WTC11 (cell line): ENCODE results near the gene TIMM9. TPM values are rescaled to one million over a fixed set of nuclear protein-coding genes. Genes with fewer than 3 reads are reported as not detected.

Experiments used
- CREM ChIP-seq: sonication (generic); formaldehyde crosslinking; IDR thresholded peaks from 2 replicates; pipeline ENCODE4 v1.8.1; 2022; ENCODE audit warnings: mild to moderate bottlenecking, missing genetic modification reagents, moderate library complexity
- CTCF ChIP-seq: fragments of 200-600 bp; IDR thresholded peaks from 2 replicates; pipeline ENCODE4 v1.8.0; 2022; ENCODE audit warnings: antibody characterized with exemption
- FOXK1 ChIP-seq: sonication (generic); formaldehyde crosslinking; IDR thresholded peaks from 2 replicates; pipeline ENCODE4 v1.8.0; 2022; ENCODE audit warnings: mild to moderate bottlenecking, moderate library complexity, missing genetic modification reagents
- HMGA2 ChIP-seq: fragments of 250-450 bp; sonication (Bioruptor Pico); IDR thresholded peaks from 2 replicates; pipeline ENCODE4 v1.4.0; 2021; ENCODE audit warnings: mild to moderate bottlenecking, moderate library complexity
- IRF2 ChIP-seq: sonication (generic); formaldehyde crosslinking; IDR thresholded peaks from 2 replicates; pipeline ENCODE4 v1.8.0; 2022; ENCODE audit warnings: low read depth, missing genetic modification reagents, borderline replicate concordance
- KAT7 ChIP-seq: sonication (generic); formaldehyde crosslinking; IDR thresholded peaks from 2 replicates; pipeline ENCODE4 v1.8.1; 2023; ENCODE audit warnings: missing genetic modification reagents, mild to moderate bottlenecking, borderline replicate concordance
- MAX ChIP-seq: sonication (generic); formaldehyde crosslinking; IDR thresholded peaks from 2 replicates; pipeline ENCODE4 v1.8.0; 2022; ENCODE audit warnings: mild to moderate bottlenecking, missing genetic modification reagents
- NR2C2 ChIP-seq: sonication (generic); formaldehyde crosslinking; IDR thresholded peaks from 2 replicates; pipeline ENCODE4 v1.8.0; 2022; ENCODE audit warnings: mild to moderate bottlenecking, missing genetic modification reagents
- NR3C1 ChIP-seq: sonication (generic); formaldehyde crosslinking; conservative IDR thresholded peaks from 2 replicates; pipeline ENCODE4 v1.8.1; 2023; ENCODE audit warnings: low read depth, mild to moderate bottlenecking, missing genetic modification reagents
- PRDM15 ChIP-seq: sonication (generic); formaldehyde crosslinking; IDR thresholded peaks from 2 replicates; pipeline ENCODE4 v1.8.0; 2022; ENCODE audit warnings: missing genetic modification reagents
- PRRX2 ChIP-seq: fragments of 250-450 bp; sonication (Bioruptor Pico); IDR thresholded peaks from 2 replicates; pipeline ENCODE4 v1.8.0; 2021; ENCODE audit warnings: mild to moderate bottlenecking
- SP1 ChIP-seq: sonication (generic); formaldehyde crosslinking; conservative IDR thresholded peaks from 2 replicates; pipeline ENCODE4 v1.8.1; 2022; ENCODE audit warnings: missing genetic modification reagents
- STAT6 ChIP-seq: sonication (generic); formaldehyde crosslinking; conservative IDR thresholded peaks from 2 replicates; pipeline ENCODE4 v1.8.1; 2023; ENCODE audit warnings: mild to moderate bottlenecking, low read depth, missing genetic modification reagents, moderate library complexity
- TP53 ChIP-seq: sonication (generic); formaldehyde crosslinking; IDR thresholded peaks from 2 replicates; pipeline ENCODE4 v1.8.1; 2023; ENCODE audit warnings: mild to moderate bottlenecking, missing genetic modification reagents
- ZMAT4 ChIP-seq: fragments of 250-450 bp; sonication (Bioruptor Pico); IDR thresholded peaks from 2 replicates; pipeline ENCODE4 v1.9.0; 2021; ENCODE audit warnings: mild to moderate bottlenecking
- ZNF423 ChIP-seq: fragments of 250-450 bp; sonication (Bioruptor Pico); IDR thresholded peaks from 2 replicates; pipeline ENCODE4 v2.1.2; 2022; ENCODE audit warnings: mild to moderate bottlenecking, moderate library complexity
- ZNF425 ChIP-seq: fragments of 250-450 bp; sonication (Bioruptor Pico); conservative IDR thresholded peaks from 2 replicates; pipeline ENCODE4 v1.9.0; 2021; ENCODE audit warnings: mild to moderate bottlenecking
- total RNA-seq: library from RNA; stranded (reverse); gene quantifications from 3 replicates; pipeline ENCODE4 v1.2.3, GENCODE V29; 2021
- TF ChIP-seq, protein P1 (sequence below): sonication (generic); formaldehyde crosslinking; IDR thresholded peaks from 2 replicates; pipeline ENCODE4 v1.8.1; 2023; ENCODE audit warnings: mild to moderate bottlenecking, missing genetic modification reagents
- TF ChIP-seq, protein P2 (sequence below): sonication (generic); formaldehyde crosslinking; IDR thresholded peaks from 2 replicates; pipeline ENCODE4 v1.8.1; 2023; ENCODE audit warnings: mild to moderate bottlenecking, missing genetic modification reagents, moderate library complexity
- TF ChIP-seq, protein P3 (sequence below): sonication (generic); formaldehyde crosslinking; IDR thresholded peaks from 2 replicates; pipeline ENCODE4 v1.8.0; 2022; ENCODE audit warnings: mild to moderate bottlenecking, missing genetic modification reagents

TIMM9 gene
- total RNA-seq, 1 experiment from 2014 or later, result 51.1 TPM

GRCh38 chr14:58395812-58396788, 31.2 kb downstream of the TIMM9 start, which contains the start of gene TOMM20L (continued):
- TF ChIP-seq, protein P1, sequence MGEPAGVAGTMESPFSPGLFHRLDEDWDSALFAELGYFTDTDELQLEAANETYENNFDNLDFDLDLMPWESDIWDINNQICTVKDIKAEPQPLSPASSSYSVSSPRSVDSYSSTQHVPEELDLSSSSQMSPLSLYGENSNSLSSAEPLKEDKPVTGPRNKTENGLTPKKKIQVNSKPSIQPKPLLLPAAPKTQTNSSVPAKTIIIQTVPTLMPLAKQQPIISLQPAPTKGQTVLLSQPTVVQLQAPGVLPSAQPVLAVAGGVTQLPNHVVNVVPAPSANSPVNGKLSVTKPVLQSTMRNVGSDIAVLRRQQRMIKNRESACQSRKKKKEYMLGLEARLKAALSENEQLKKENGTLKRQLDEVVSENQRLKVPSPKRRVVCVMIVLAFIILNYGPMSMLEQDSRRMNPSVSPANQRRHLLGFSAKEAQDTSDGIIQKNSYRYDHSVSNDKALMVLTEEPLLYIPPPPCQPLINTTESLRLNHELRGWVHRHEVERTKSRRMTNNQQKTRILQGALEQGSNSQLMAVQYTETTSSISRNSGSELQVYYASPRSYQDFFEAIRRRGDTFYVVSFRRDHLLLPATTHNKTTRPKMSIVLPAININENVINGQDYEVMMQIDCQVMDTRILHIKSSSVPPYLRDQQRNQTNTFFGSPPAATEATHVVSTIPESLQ (CRISPR knock-in tag), result no peak
- TF ChIP-seq HMGA2 (no peak), ZNF425 (CRISPR knock-in tag) (no peak), IRF2 (CRISPR knock-in tag) (no peak), CTCF (peak; percentile 91), MAX (CRISPR knock-in tag) (peak; percentile 80; the same call in 1 of the 2 replicates), FOXK1 (CRISPR knock-in tag) (peak; percentile 62), STAT6 (no peak), ZMAT4 (CRISPR knock-in tag) (no peak), CREM (CRISPR knock-in tag) (no peak; the same call in 1 of the 2 replicates), ZNF423 (CRISPR knock-in tag) (peak; percentile 63), KAT7 (CRISPR knock-in tag) (0 out of 2 replicates have a peak, but pooled peaks have one; percentile 41), NR3C1 (CRISPR knock-in tag) (0 out of 2 replicates have a peak, but pooled peaks have one; percentile 20), NR2C2 (CRISPR knock-in tag) (no peak), PRRX2 (CRISPR knock-in tag) (no peak), TP53 (CRISPR knock-in tag) (peak; percentile 19; the same call in 1 of the 2 replicates), PRDM15 (CRISPR knock-in tag) (no peak), SP1 (CRISPR knock-in tag) (peak; percentile 46; the same call in 1 of the 2 replicates)
- TF ChIP-seq, protein P2, sequence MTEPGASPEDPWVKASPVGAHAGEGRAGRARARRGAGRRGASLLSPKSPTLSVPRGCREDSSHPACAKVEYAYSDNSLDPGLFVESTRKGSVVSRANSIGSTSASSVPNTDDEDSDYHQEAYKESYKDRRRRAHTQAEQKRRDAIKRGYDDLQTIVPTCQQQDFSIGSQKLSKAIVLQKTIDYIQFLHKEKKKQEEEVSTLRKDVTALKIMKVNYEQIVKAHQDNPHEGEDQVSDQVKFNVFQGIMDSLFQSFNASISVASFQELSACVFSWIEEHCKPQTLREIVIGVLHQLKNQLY, result no peak
- TF ChIP-seq, protein P3, sequence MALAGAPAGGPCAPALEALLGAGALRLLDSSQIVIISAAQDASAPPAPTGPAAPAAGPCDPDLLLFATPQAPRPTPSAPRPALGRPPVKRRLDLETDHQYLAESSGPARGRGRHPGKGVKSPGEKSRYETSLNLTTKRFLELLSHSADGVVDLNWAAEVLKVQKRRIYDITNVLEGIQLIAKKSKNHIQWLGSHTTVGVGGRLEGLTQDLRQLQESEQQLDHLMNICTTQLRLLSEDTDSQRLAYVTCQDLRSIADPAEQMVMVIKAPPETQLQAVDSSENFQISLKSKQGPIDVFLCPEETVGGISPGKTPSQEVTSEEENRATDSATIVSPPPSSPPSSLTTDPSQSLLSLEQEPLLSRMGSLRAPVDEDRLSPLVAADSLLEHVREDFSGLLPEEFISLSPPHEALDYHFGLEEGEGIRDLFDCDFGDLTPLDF (CRISPR knock-in tag), result no peak
